Chondrocyte (in vitro differentiated cells): ENCODE results near the gene GNAI1. TPM values are rescaled to one million over a fixed set of nuclear protein-coding genes. Genes with fewer than 3 reads are reported as not detected.

Experiments
- DNase-seq: peaks from one replicate; pipeline ENCODE4 v3.0.0; 2021; ENCODE audit warnings: mixed read lengths, low spot score
- H3K27ac Mint-ChIP-seq: one replicate; pipeline ENCODE4 v1.8.0; 2021; ENCODE audit warnings: mild to moderate bottlenecking, moderate library complexity, mixed read lengths; ENCODE audit not compliant: unreplicated experiment
- H3K27me3 Mint-ChIP-seq: 2 replicates; pipeline ENCODE4 v1.8.0; 2021; ENCODE audit warnings: low read depth, mixed read lengths
- H3K36me3 Mint-ChIP-seq: 2 replicates; pipeline ENCODE4 v1.8.0; 2021; ENCODE audit warnings: low read depth, mixed read lengths
- H3K4me1 Mint-ChIP-seq: 2 replicates; pipeline ENCODE4 v1.8.0; 2021; ENCODE audit warnings: low read depth, mild to moderate bottlenecking, mixed read lengths
- H3K4me3 Mint-ChIP-seq: one replicate; pipeline ENCODE4 v1.8.0; 2021; ENCODE audit warnings: mild to moderate bottlenecking, moderate library complexity, mixed read lengths; ENCODE audit not compliant: unreplicated experiment
- H3K9me3 Mint-ChIP-seq: 2 replicates; pipeline ENCODE4 v1.8.0; 2021; ENCODE audit warnings: low read depth, mixed read lengths
- CTCF ChIP-seq: fragments of 200-600 bp; sonication (generic); IDR thresholded peaks from 2 replicates; pipeline ENCODE4 v1.5.0; 2021; ENCODE audit warnings: antibody characterized with exemption, mild to moderate bottlenecking, moderate library complexity
- total RNA-seq: library from RNA; stranded (reverse); gene quantifications from 3 replicates; pipeline ENCODE4 v1.2.1, GENCODE V29; 2021

GNAI1 gene
- total RNA-seq, 1 donor from 2014 or later: 27.4 TPM

GRCh38 chr7:80124526-80125264 is 9.9 kb upstream of the GNAI1 start:
- no peak for TF ChIP-seq CTCF
- no peaks in the 10 kb centered on the region for H3K9me3 Mint-ChIP-seq
- H3K4me3 Mint-ChIP-seq: no peak overlapping the region
- H3K4me1 Mint-ChIP-seq: no peaks in the 10 kb centered on the region
- H3K27ac Mint-ChIP-seq: no peak overlapping the region
- no peak for DNase-seq
- H3K27me3 Mint-ChIP-seq: no peaks in the 10 kb centered on the region
- H3K36me3 Mint-ChIP-seq: no peaks in the 10 kb centered on the region

GRCh38 chr7:80127412-80128160 is 7.0 kb upstream of the GNAI1 start:
- H3K27me3 Mint-ChIP-seq: no peaks in the 10 kb centered on the region
- no peaks in the 10 kb centered on the region for H3K4me1 Mint-ChIP-seq
- no peaks in the 10 kb centered on the region for H3K36me3 Mint-ChIP-seq
- no peak for DNase-seq
- no peaks in the 10 kb centered on the region for H3K9me3 Mint-ChIP-seq
- no peak overlapping the region for H3K4me3 Mint-ChIP-seq
- no peak overlapping the region for H3K27ac Mint-ChIP-seq
- TF ChIP-seq CTCF: no peak

DNA sequence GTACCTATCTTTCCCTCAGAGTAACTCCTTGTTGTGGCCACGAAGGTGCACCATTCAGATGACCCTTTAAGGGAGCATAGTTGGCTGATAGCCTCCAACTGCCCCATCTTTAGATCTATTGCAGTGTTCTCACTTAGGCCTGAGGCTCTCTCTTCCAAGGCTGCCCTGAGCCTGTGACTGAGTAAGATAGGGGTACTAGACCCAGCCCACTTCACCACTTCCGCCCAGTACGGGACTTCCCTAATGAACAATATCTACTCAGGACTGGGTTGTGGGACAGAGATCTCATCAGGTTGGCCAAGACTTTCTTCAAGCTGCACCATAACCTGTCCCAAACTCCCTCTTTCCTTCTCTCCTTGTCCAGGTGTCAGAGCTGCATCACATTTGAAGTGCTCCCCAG is 5.7 kb upstream of the GNAI1 start:
- Mint-ChIP-seq H3K4me1 (peaks cover 2% of the 10 kb centered on the region), H3K9me3 (no peaks in the 10 kb centered on the region), H3K36me3 (no peaks in the 10 kb centered on the region), H3K4me3 (no peak overlapping the region), H3K27ac (no peak overlapping the region), H3K27me3 (no peaks in the 10 kb centered on the region)
- no peak for DNase-seq
- TF ChIP-seq CTCF: no peak

GRCh38 chr7:80129785-80130184 is 4.8 kb upstream of the GNAI1 start:
- H3K27ac Mint-ChIP-seq: no peak overlapping the region
- H3K27me3 Mint-ChIP-seq: no peaks in the 10 kb centered on the region
- no peak for TF ChIP-seq CTCF
- no peak for DNase-seq
- H3K36me3 Mint-ChIP-seq: no peaks in the 10 kb centered on the region
- H3K9me3 Mint-ChIP-seq: no peaks in the 10 kb centered on the region
- H3K4me3 Mint-ChIP-seq: no peak overlapping the region
- peaks cover 6% of the 10 kb centered on the region for H3K4me1 Mint-ChIP-seq

GRCh38 chr7:80131675-80132435 is 2.8 kb upstream of the GNAI1 start:
- TF ChIP-seq CTCF: no peak
- Mint-ChIP-seq H3K36me3 (no peaks in the 10 kb centered on the region), H3K4me1 (peaks cover 16% of the 10 kb centered on the region), H3K4me3 (no peak overlapping the region), H3K27ac (no peak overlapping the region), H3K9me3 (no peaks in the 10 kb centered on the region), H3K27me3 (no peaks in the 10 kb centered on the region)
- DNase-seq: no peak
